GM10847 (cell line): Measurements from ENCODE around the gene PLPPR5.

Source experiments
- POLR2A ChIP-seq: IDR thresholded peaks from 2 replicates; pipeline ENCODE4 v1.6.1; 2011; ENCODE audit not compliant: insufficient read length; ENCODE audit errors: extremely low read depth

Gene PLPPR5

DNA sequence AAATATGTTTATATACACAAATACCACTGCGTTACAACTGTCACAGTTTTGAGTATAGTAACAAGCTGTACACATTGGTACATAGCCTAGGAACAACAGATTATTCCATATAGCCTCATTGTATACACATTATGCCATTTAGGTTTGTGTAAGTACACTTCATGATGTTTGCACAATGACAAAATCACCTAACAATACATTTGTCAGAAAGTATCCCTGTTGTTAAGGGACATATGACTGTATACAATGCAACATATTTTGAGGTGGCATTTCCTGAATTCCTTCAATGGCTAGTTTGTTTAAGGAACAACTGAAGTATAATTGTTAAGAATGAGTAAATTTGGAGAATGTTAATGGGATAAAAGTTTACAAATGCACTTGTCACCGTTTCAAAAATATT lies 19.0 kb downstream of the PLPPR5 start:
- no peak for TF ChIP-seq POLR2A

- TF ChIP-seq POLR2A = no peak
Observed at GRCh38 chr1:98981917-98982513, 22.6 kb downstream of the PLPPR5 start.

GRCh38 chr1:98979463-98979862 lies 25.2 kb downstream of the PLPPR5 start:
- no peak for TF ChIP-seq POLR2A

- no peak for TF ChIP-seq POLR2A
Observed at GRCh38 chr1:98975810-98976209, 28.9 kb downstream of the PLPPR5 start.

GRCh38 chr1:98975113-98975512 lies 29.5 kb downstream of the PLPPR5 start:
- no peak for TF ChIP-seq POLR2A

- TF ChIP-seq POLR2A = no peak
Observed at GRCh38 chr1:98969798-98970490, 34.7 kb downstream of the PLPPR5 start.

GRCh38 chr1:98967122-98967521 lies 37.5 kb downstream of the PLPPR5 start:
- TF ChIP-seq POLR2A = no peak

GRCh38 chr1:98965394-98965793 lies 39.3 kb downstream of the PLPPR5 start:
- no peak for TF ChIP-seq POLR2A

- TF ChIP-seq POLR2A = no peak
Observed at GRCh38 chr1:98964198-98964597, 40.5 kb downstream of the PLPPR5 start.

DNA sequence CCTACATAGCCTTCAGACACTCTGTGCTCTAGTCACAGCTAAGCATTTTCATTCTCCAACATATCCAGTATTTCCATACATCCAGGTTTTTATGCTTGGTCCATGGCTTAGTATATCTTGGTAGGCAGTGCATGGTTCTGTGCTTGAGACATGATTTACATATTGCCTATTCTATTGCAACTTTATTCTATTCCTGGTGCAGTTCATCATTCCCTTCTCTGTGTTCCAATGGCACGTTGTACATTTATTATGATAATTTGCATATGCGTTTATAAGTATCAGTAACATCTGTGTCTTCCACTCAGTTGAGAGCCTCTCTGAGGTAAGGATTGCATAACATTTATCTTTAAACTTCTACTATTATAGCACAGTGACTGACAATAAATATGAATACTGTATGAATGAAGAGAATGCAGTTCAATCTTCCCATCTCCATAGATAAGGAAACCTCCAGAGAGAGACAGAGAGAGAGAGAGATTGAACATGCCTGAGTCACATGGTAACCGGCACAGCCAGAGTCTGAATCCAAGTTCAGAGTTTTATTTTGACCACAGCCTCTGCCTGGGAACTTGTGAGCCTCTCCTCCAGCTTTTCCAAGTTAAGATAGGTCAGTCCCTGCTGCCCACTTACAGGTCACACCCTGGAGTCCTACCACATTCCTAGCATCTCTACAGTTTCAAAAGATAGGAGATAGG lies 41.5 kb downstream of the PLPPR5 start:
- TF ChIP-seq POLR2A = no peak

GRCh38 chr1:98962156-98962555 lies 42.5 kb downstream of the PLPPR5 start:
- no peak for TF ChIP-seq POLR2A

GRCh38 chr1:98949621-98950020 lies 55.0 kb downstream of the PLPPR5 start:
- TF ChIP-seq POLR2A = no peak

GRCh38 chr1:98949166-98949565 lies 55.5 kb downstream of the PLPPR5 start:
- no peak for TF ChIP-seq POLR2A

- TF ChIP-seq POLR2A = no peak
Observed at GRCh38 chr1:98947071-98947470, 57.6 kb downstream of the PLPPR5 start.

DNA sequence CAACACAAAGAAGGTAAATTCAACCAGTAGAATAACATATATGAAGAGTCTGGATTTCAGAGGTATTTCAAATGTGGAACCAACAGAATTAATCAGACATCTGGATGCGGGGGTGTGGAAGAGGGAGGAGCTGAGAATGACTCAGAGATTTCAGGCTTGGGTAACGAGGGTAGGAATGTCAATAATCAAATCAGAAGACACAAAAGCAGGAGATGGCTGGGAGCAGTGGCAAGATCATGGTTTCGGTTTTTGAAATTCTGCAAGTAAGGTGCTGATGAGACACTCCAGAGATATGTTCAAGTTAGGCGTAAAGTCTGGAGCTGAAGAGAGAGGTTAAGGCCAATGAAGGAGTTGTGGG lies 64.0 kb downstream of the PLPPR5 start:
- TF ChIP-seq POLR2A = no peak

DNA sequence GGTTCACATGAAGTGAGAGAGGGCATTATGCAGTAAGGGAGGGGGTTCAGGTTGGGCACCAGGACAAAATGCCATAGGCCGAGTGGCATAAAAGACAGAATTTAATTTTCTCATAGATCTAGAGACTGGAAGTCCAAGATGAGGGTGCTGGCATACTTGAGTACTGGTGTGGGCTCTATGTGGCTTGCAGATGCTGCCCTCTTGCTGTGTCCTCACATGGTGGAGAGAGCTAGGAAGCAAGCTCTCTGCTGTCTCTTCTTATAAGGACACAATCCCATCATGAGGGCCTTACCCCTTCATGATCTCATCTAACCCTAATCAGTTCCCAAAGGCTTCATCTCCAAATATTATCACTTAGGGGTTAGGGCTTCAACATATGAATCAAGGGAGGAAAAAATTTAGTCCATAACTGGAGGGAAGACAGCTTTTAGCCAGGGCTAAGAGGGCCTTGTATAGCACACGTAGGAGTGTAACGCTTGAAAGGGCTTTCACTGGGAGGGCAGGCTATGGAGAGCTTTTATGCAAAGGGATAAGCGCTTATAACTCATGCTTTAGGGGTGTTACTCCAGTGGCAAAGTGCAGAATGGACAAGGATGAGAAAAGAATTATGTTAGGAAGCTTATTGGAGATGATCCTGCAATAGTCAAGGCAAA lies 64.5 kb downstream of the PLPPR5 start:
- TF ChIP-seq POLR2A = no peak
